ENCODE results near the gene KIAA1671.
A peak's percentile ranks its signal among the peaks of the same experiment; 100 is the strongest.
"Not testable (repeated sequence)": the region's sequence is repeated elsewhere in the genome, so short reads cannot be mapped to it uniquely, and the experiment has no call there.

KIAA1671 gene

GRCh38 chr22:25206998-25207397, 254.5 kb downstream of the KIAA1671 start:
- no peak for DNase-seq

GRCh38 chr22:25207553-25208157, 255.1 kb downstream of the KIAA1671 start:
- no peak for DNase-seq

GRCh38 chr22:25208328-25208727, 255.8 kb downstream of the KIAA1671 start:
- DNase-seq = no peak

- DNase-seq = no peak
Measured at GRCh38 chr22:25208743-25209505, 256.4 kb downstream of the KIAA1671 start.

GRCh38 chr22:25210793-25211192, 258.3 kb downstream of the KIAA1671 start:
- DNase-seq = no peak

GRCh38 chr22:25212337-25212736, 259.8 kb downstream of the KIAA1671 start:
- no peak for DNase-seq

- DNase-seq = no peak
Measured at GRCh38 chr22:25213221-25213620, 260.7 kb downstream of the KIAA1671 start.

- no peak for DNase-seq
Measured at GRCh38 chr22:25216230-25216629, 263.7 kb downstream of the KIAA1671 start.

GRCh38 chr22:25219211-25219689, 266.7 kb downstream of the KIAA1671 start, which contains the start of gene CRYBB2:
Gene CRYBB2, plus strand, starts transcription at chr22:25219639. Its CDS starts 1,791 bp downstream, at chr22:25221430.
- DNase-seq = no peak

- DNase-seq = no peak
Measured at GRCh38 chr22:25219948-25220442, 267.5 kb downstream of the KIAA1671 start.

GRCh38 chr22:25221790-25222189, 269.3 kb downstream of the KIAA1671 start:
- DNase-seq = no peak

- no peak for DNase-seq
Measured at GRCh38 chr22:25223269-25223850, 270.8 kb downstream of the KIAA1671 start.

GRCh38 chr22:25228822-25229221, 276.3 kb downstream of the KIAA1671 start:
- no peak for DNase-seq

GRCh38 chr22:25230760-25231159, 278.2 kb downstream of the KIAA1671 start:
- DNase-seq = not testable (repeated sequence)

GRCh38 chr22:25232301-25232700, 279.8 kb downstream of the KIAA1671 start:
- DNase-seq = no peak

GRCh38 chr22:25233706-25234105, 281.2 kb downstream of the KIAA1671 start:
- DNase-seq = not testable (repeated sequence)

- peak; percentile 4 to 49 (median 30) for DNase-seq
Measured at GRCh38 chr22:25235547-25236290, 283.2 kb downstream of the KIAA1671 start.

- DNase-seq = no peak
Measured at GRCh38 chr22:25236417-25236816, 283.9 kb downstream of the KIAA1671 start.

GRCh38 chr22:25237503-25237902, 285.0 kb downstream of the KIAA1671 start:
- DNase-seq = no peak

- DNase-seq = not testable (repeated sequence)
Measured at GRCh38 chr22:25238058-25238457, 285.5 kb downstream of the KIAA1671 start.
